Osteoblast (primary cell): ENCODE measurements around the gene FAT1. TPM values are rescaled to one million over a fixed set of nuclear protein-coding genes. Genes with fewer than 3 reads are reported as not detected.

Experiments
- DNase-seq: peaks from one replicate; pipeline ENCODE4 v3.0.0; 2011; ENCODE audit warnings: low spot score, mixed read lengths; ENCODE audit not compliant: insufficient read length; ENCODE audit errors: missing footprints
- H2AFZ ChIP-seq: 2 replicates; pipeline ENCODE4 v1.6.0; 2011; ENCODE audit warnings: mild to moderate bottlenecking, low read length
- H3K27ac ChIP-seq: 2 replicates; pipeline ENCODE4 v1.5.1; 2011; ENCODE audit warnings: mild to moderate bottlenecking, low read depth, low read length, moderate library complexity
- H3K27me3 ChIP-seq: 2 replicates; pipeline ENCODE4 v1.6.0; 2012; ENCODE audit warnings: mild to moderate bottlenecking, control low read depth, inconsistent platforms, low read length, moderate library complexity; ENCODE audit not compliant: insufficient read depth
- H3K36me3 ChIP-seq: 2 replicates; pipeline ENCODE4 v1.5.1; 2011; ENCODE audit warnings: mild to moderate bottlenecking, low read length, control low read depth, moderate library complexity; ENCODE audit not compliant: insufficient read depth
- H3K4me1 ChIP-seq: 2 replicates; pipeline ENCODE4 v1.5.1; 2011; ENCODE audit warnings: mild to moderate bottlenecking, low read length, control low read depth, moderate library complexity; ENCODE audit not compliant: insufficient read depth
- H3K4me2 ChIP-seq: 2 replicates; pipeline ENCODE4 v1.6.0; 2011; ENCODE audit warnings: mild to moderate bottlenecking, low read length; ENCODE audit not compliant: insufficient read depth
- H3K4me3 ChIP-seq: fragments of 200-600 bp; sonication (generic); 3 replicates; pipeline ENCODE4 v1.5.1; 2012; ENCODE audit warnings: mild to moderate bottlenecking, low read length, inconsistent platforms; ENCODE audit not compliant: insufficient read depth
- H3K79me2 ChIP-seq: 2 replicates; pipeline ENCODE4 v1.6.0; 2012; ENCODE audit warnings: mild to moderate bottlenecking, low read length, control low read depth, inconsistent platforms; ENCODE audit not compliant: insufficient read depth
- H3K9me3 ChIP-seq: 2 replicates; pipeline ENCODE4 v1.5.1; 2011; ENCODE audit warnings: low read depth, low read length, control low read depth
- H4K20me1 ChIP-seq: 2 replicates; pipeline ENCODE4 v1.6.0; 2012; ENCODE audit warnings: mild to moderate bottlenecking, low read length, control low read depth; ENCODE audit not compliant: insufficient read depth
- CTCF ChIP-seq: IDR thresholded peaks from 2 replicates; pipeline ENCODE4 v1.5.1; 2011; ENCODE audit warnings: mild to moderate bottlenecking, low read depth, low read length, moderate library complexity; ENCODE audit errors: extremely low read depth
- total RNA-seq: library from RNA; depleted of rRNA; stranded (reverse); fragments of >200 nt; gene quantifications from 2 replicates; pipeline ENCODE4 v1.2.3, GENCODE V29; 2012

Gene FAT1
- total RNA-seq, 1 donor = 522 TPM

DNA sequence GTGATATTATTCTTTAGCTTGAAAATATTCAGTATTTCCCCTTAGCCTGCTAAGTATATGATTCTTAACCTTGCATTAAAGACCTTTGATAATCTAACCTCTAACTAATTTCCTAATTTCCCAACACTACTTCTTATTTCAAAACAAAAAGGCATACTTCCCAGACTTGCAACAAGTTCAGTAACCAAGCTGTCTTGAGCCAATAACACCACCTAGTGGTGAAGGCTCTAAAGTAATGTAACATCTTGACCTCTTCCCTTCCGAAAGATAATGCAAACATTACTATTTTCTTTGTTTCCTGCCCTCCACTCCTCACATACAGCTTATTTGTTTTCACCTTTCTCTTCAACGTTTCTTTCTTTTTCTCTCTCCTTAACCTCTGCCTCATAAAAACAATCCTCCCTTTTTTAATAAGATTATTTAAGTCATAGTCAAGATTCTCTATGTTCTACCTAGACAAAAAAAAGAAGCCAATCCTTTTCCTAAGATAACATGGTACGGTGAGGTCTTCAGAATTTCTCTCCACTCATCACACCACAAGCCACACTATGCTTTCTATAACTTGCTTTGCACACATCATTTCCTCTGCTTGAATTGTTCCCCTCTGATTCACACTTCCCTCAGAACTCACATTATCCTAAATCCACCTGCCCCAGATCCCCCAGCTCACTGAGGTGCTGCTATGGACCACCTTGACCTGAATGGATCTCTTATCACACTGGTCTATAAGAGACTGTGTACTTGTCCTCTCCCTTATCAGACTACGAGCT lies 3.5 kb downstream of the FAT1 start:
- peaks cover 58% of the 10 kb centered on the region for H4K20me1 ChIP-seq
- peak; percentile 40 for TF ChIP-seq CTCF
- no peak overlapping the region for H3K4me3 ChIP-seq
- peaks cover 4% of the 10 kb centered on the region for H3K9me3 ChIP-seq
- no peaks in the 10 kb centered on the region for H3K27me3 ChIP-seq
- H3K4me1 ChIP-seq = peaks cover 10% of the 10 kb centered on the region
- H3K4me2 ChIP-seq = no peak overlapping the region
- H2AFZ ChIP-seq = no peak overlapping the region
- peaks cover 97% of the 10 kb centered on the region for H3K79me2 ChIP-seq
- H3K36me3 ChIP-seq = peaks cover 3% of the 10 kb centered on the region
- no peak for DNase-seq
- H3K27ac ChIP-seq = no peak overlapping the region

DNA sequence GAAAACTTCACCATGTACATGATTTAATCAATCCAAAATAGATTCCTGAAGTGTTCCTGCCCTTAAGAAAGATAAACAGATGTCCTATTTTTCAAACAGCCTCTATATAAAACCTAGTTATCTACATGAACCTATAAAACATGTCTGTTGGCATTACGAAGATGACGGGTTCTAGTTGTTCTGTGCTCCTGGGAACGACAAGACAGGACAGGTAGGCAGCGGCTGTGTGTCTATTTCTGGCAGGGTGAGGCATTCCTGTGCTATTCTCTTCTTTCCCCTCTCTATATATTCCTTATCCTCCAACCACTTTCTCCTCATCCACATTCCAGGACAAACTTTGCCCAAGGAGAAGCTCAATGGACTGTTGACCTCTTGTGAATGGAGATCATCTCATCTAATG lies 6.1 kb downstream of the FAT1 start:
- no peak for DNase-seq
- Histone ChIP-seq H3K79me2 (peaks cover 98% of the 10 kb centered on the region), H3K4me3 (no peak overlapping the region), H4K20me1 (peaks cover 61% of the 10 kb centered on the region), H3K36me3 (peaks cover 3% of the 10 kb centered on the region), H3K4me2 (peak overlapping the region; percentile 19), H3K27ac (no peak overlapping the region), H3K27me3 (no peaks in the 10 kb centered on the region), H2AFZ (no peak overlapping the region), H3K9me3 (peaks cover 4% of the 10 kb centered on the region), H3K4me1 (peaks cover 25% of the 10 kb centered on the region)
- no peak for TF ChIP-seq CTCF

DNA sequence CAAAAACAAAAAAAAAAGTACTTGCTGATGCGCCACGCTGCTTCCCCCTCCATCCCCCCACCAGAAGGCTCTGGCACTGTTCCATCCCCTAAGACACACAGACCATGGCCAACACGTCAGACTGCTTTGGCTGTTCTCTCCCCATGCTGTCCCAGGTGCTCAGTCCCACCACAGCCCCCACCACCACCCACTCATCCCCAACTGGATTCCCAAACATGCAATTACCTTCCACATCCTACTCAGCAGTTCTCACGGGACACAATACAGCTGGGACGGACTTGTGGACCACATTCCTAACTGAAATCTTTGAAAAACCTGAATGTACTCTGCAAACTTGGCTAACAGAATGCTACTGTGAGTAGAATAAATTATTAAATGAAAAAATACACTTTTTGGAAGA lies 8.6 kb downstream of the FAT1 start:
- peaks cover 24% of the 10 kb centered on the region for H3K4me1 ChIP-seq
- H4K20me1 ChIP-seq = peaks cover 46% of the 10 kb centered on the region
- no peak for TF ChIP-seq CTCF
- H3K79me2 ChIP-seq = peaks cover 98% of the 10 kb centered on the region
- no peak for DNase-seq
- no peak overlapping the region for H2AFZ ChIP-seq
- H3K36me3 ChIP-seq = peaks cover 3% of the 10 kb centered on the region
- no peak overlapping the region for H3K4me3 ChIP-seq
- peak overlapping the region; percentile 72 for H3K4me2 ChIP-seq
- H3K9me3 ChIP-seq = no peaks in the 10 kb centered on the region
- H3K27ac ChIP-seq = peak overlapping the region; percentile 66
- no peaks in the 10 kb centered on the region for H3K27me3 ChIP-seq

GRCh38 chr4:186714006-186714675 lies 9.5 kb downstream of the FAT1 start:
- Histone ChIP-seq H3K27ac (peak overlapping the region; percentile 66), H3K79me2 (peaks cover 98% of the 10 kb centered on the region), H4K20me1 (peaks cover 46% of the 10 kb centered on the region), H3K9me3 (no peaks in the 10 kb centered on the region), H3K36me3 (peaks cover 9% of the 10 kb centered on the region), H3K4me3 (peak overlapping the region; percentile 44), H2AFZ (no peak overlapping the region), H3K4me1 (peaks cover 24% of the 10 kb centered on the region), H3K4me2 (peak overlapping the region; percentile 71), H3K27me3 (no peaks in the 10 kb centered on the region)
- no peak for TF ChIP-seq CTCF
- no peak for DNase-seq
